Caco-2 (cell line): ENCODE measurements around the gene NMRK2. TPM values are rescaled to one million over a fixed set of nuclear protein-coding genes. Genes with fewer than 3 reads are reported as not detected.

Experiments used
- BruUV-seq: library from RNA; stranded (reverse); fragments of 400-500 nt; replicated peaks from 2 replicates; lab custom pipeline; 2021; lab: Mats Ljungman, UMichigan
- CTCF ChIA-PET: fragments of 300-600 bp; sonication (Branson Sonifier 250); formaldehyde crosslinking; loops from one replicate; lab custom pipeline; 2022; ENCODE audit warnings: antibody characterized with exemption; lab: Charles Lee
- POLR2A ChIA-PET: fragments of 300-600 bp; sonication (Branson Sonifier 250); formaldehyde crosslinking; loops from one replicate; lab custom pipeline; 2022; ENCODE audit warnings: antibody characterized with exemption; lab: Charles Lee
- DNase-seq, 2 experiments: peaks; one replicate each; pipeline versions ENCODE4 v3.0.0 to v3.0.0-alpha.2; 2020 to 2022
- H3K27me3 ChIP-seq: replicated peaks from 2 replicates; pipeline ENCODE4 v1.6.0; 2011; ENCODE audit warnings: low read length; ENCODE audit not compliant: control insufficient read depth, insufficient read depth
- H3K36me3 ChIP-seq: 2 replicates; pipeline ENCODE4 v1.5.1; 2011; ENCODE audit warnings: low read length; ENCODE audit not compliant: control insufficient read depth, insufficient read depth
- H3K4me1 ChIP-seq: fragments of 250-450 bp; sonication (Bioruptor Pico); 2 replicates; pipeline ENCODE4 v1.5.1; 2020; ENCODE audit warnings: mild to moderate bottlenecking
- H3K4me3 ChIP-seq: 2 replicates; pipeline ENCODE4 v1.5.1; 2011; ENCODE audit warnings: low read depth, mild to moderate bottlenecking, control low read depth, low read length
- H3K9me3 ChIP-seq: fragments of 250-450 bp; sonication (Bioruptor Pico); 2 replicates; pipeline ENCODE4 v1.5.1; 2020; ENCODE audit warnings: mild to moderate bottlenecking, moderate library complexity
- H3K27ac Mint-ChIP-seq: one replicate; pipeline ENCODE4 v1.8.0; 2022; ENCODE audit warnings: mixed read lengths; ENCODE audit not compliant: unreplicated experiment
- H3K27me3 Mint-ChIP-seq: one replicate; pipeline ENCODE4 v1.8.0; 2022; ENCODE audit warnings: mixed read lengths; ENCODE audit not compliant: insufficient read depth, unreplicated experiment
- H3K36me3 Mint-ChIP-seq: one replicate; pipeline ENCODE4 v1.8.0; 2022; ENCODE audit warnings: mild to moderate bottlenecking, mixed read lengths; ENCODE audit not compliant: insufficient read depth, unreplicated experiment
- H3K4me1 Mint-ChIP-seq: one replicate; pipeline ENCODE4 v1.8.0; 2022; ENCODE audit warnings: low read depth, mixed read lengths; ENCODE audit not compliant: unreplicated experiment
- H3K4me3 Mint-ChIP-seq: one replicate; pipeline ENCODE4 v1.8.0; 2022; ENCODE audit warnings: mild to moderate bottlenecking, moderate library complexity, mixed read lengths; ENCODE audit not compliant: unreplicated experiment
- H3K9me3 Mint-ChIP-seq: one replicate; pipeline ENCODE4 v1.8.0; 2022; ENCODE audit warnings: mixed read lengths; ENCODE audit not compliant: unreplicated experiment
- CTCF ChIP-seq, 2 experiments: fragments of 200-600 bp in 1 of 2; IDR thresholded peaks; 1 replicate in 1 of 2; 2 replicates in 1 of 2; pipeline versions ENCODE4 v1.5.1 to v1.8.0; 2011 to 2022; ENCODE audit warnings: antibody characterized with exemption in 1 of 2, control low read depth in 1 of 2, inconsistent platforms in 1 of 2, low read depth in 1 of 2, low read length in 1 of 2, mild to moderate bottlenecking in 1 of 2, moderate library complexity in 1 of 2; ENCODE audit not compliant: insufficient read depth in 1 of 2, severe bottlenecking in 1 of 2, unreplicated experiment in 1 of 2
- intact Hi-C: fragments of 100-400 bp; cut with micrococcal nuclease; formaldehyde crosslinking; loops from one replicate; pipeline ENCODE4 v1.10.0; 2022; ENCODE audit not compliant: unreplicated experiment
- total RNA-seq: library from RNA; stranded (reverse); gene quantifications from 2 replicates; pipeline ENCODE4 v1.2.3, GENCODE V29; 2022

Gene NMRK2
- total RNA-seq, 1 experiment from 2014 or later = not detected

GRCh38 chr19:3981373-3981735, 48.5 kb downstream of the NMRK2 start:
- ChIA-PET POLR2A (interaction anchor here (1.0 kb wide), 1 partner anchor 12 kb away, joined by 3 read pairs; no protein-coding TSS in a partner anchor), CTCF (no interaction called here)
- no peaks in the 10 kb centered on the region for H3K9me3 ChIP-seq
- peaks cover 6% of the 10 kb centered on the region for H3K4me1 Mint-ChIP-seq
- no peaks in the 10 kb centered on the region for H3K27me3 Mint-ChIP-seq
- DNase-seq = no peak
- no TSS peak for BruUV-seq
- H3K4me3 Mint-ChIP-seq = no peak overlapping the region
- no peaks in the 10 kb centered on the region for H3K27me3 ChIP-seq
- intact Hi-C loops = loop anchor here (10.0 kb wide), 1 partner anchor 83 kb away; the partner anchor contains the start of gene ZBTB7A
- peak overlapping the region; percentile 20 for H3K27ac Mint-ChIP-seq
- peaks cover 12% of the 10 kb centered on the region for H3K4me1 ChIP-seq
- TF ChIP-seq CTCF (IDR thresholded peaks at IDR 0.05; ENCODE audit: insufficient read depth in 1 of 2, low read depth in 1 of 2, low read length in 1 of 2, severe bottlenecking in 1 of 2, unreplicated experiment in 1 of 2) = no peak
- no peaks in the 10 kb centered on the region for H3K9me3 Mint-ChIP-seq
- no peak overlapping the region for H3K4me3 ChIP-seq
- peaks cover 98% of the 10 kb centered on the region for H3K36me3 Mint-ChIP-seq
- peaks cover 49% of the 10 kb centered on the region for H3K36me3 ChIP-seq

- Mint-ChIP-seq H3K27me3 (no peaks in the 10 kb centered on the region), H3K36me3 (peaks cover 94% of the 10 kb centered on the region), H3K4me3 (peak overlapping the region; percentile 89), H3K9me3 (no peaks in the 10 kb centered on the region), H3K4me1 (peaks cover 6% of the 10 kb centered on the region), H3K27ac (peak overlapping the region; percentile 96)
- intact Hi-C loops = loop anchor here (10.0 kb wide), 1 partner anchor 83 kb away; the partner anchor contains the start of gene ZBTB7A
- no TSS peak for BruUV-seq
- ChIA-PET POLR2A (interaction anchor here (1.0 to 1.1 kb wide), 2 partner anchors 11 to 13 kb away, joined by 3 to 6 read pairs; partner anchors contain the start of gene DAPK3), CTCF (no interaction called here)
- no peaks in the 10 kb centered on the region for H3K9me3 ChIP-seq
- H3K27me3 ChIP-seq = no peaks in the 10 kb centered on the region
- H3K4me1 ChIP-seq = peaks cover 12% of the 10 kb centered on the region
- DNase-seq = no peak
- H3K4me3 ChIP-seq = no peak overlapping the region
- peaks cover 44% of the 10 kb centered on the region for H3K36me3 ChIP-seq
- no peak for TF ChIP-seq CTCF (IDR thresholded peaks at IDR 0.05; ENCODE audit: insufficient read depth in 1 of 2, low read depth in 1 of 2, low read length in 1 of 2, severe bottlenecking in 1 of 2, unreplicated experiment in 1 of 2)
Measured at GRCh38 chr19:3981736-3982681, 49.1 kb downstream of the NMRK2 start.

GRCh38 chr19:3982701-3983541, 50.1 kb downstream of the NMRK2 start:
- intact Hi-C loops = loop anchor here (10.0 kb wide), 1 partner anchor 82 kb away; the partner anchor contains the start of gene ZBTB7A
- H3K4me3 Mint-ChIP-seq = peak overlapping the region; percentile 89
- ChIA-PET CTCF (no interaction called here), POLR2A (interaction anchor here (1.1 kb wide), 1 partner anchor 12 kb away, joined by 6 read pairs; the partner anchor contains the start of gene DAPK3)
- Histone ChIP-seq H3K27me3 (no peaks in the 10 kb centered on the region), H3K4me3 (no peak overlapping the region), H3K4me1 (peaks cover 12% of the 10 kb centered on the region), H3K36me3 (peaks cover 41% of the 10 kb centered on the region), H3K9me3 (no peaks in the 10 kb centered on the region)
- H3K27ac Mint-ChIP-seq = peak overlapping the region; percentile 96
- no peaks in the 10 kb centered on the region for H3K27me3 Mint-ChIP-seq
- H3K9me3 Mint-ChIP-seq = no peaks in the 10 kb centered on the region
- no peak for DNase-seq
- no TSS peak for BruUV-seq
- H3K36me3 Mint-ChIP-seq = peaks cover 85% of the 10 kb centered on the region
- TF ChIP-seq CTCF (IDR thresholded peaks at IDR 0.05; ENCODE audit: insufficient read depth in 1 of 2, low read depth in 1 of 2, low read length in 1 of 2, severe bottlenecking in 1 of 2, unreplicated experiment in 1 of 2) = no peak
- H3K4me1 Mint-ChIP-seq = peaks cover 6% of the 10 kb centered on the region
